Fibroblast of lung (primary cell): Measurements from ENCODE around the gene FARP1.

ENCODE experiments used
- EZH2 ChIP-seq: IDR thresholded peaks from 2 replicates; pipeline ENCODE4 v1.5.1; 2012; ENCODE audit warnings: low read length, control low read depth, mild to moderate bottlenecking; ENCODE audit errors: missing control alignments
- TF ChIP-seq, protein P1 (sequence below), 2 donors: IDR thresholded peaks in 1 of 2; conservative IDR thresholded peaks in 1 of 2; 1 replicate in 1 of 2; 2 replicates in 1 of 2; pipeline ENCODE4 v1.5.1; 2011 to 2012; ENCODE audit warnings: low read length in 2 of 2, control low read depth in 1 of 2, inconsistent platforms in 1 of 2, low read depth in 1 of 2, mild to moderate bottlenecking in 1 of 2

DNA sequence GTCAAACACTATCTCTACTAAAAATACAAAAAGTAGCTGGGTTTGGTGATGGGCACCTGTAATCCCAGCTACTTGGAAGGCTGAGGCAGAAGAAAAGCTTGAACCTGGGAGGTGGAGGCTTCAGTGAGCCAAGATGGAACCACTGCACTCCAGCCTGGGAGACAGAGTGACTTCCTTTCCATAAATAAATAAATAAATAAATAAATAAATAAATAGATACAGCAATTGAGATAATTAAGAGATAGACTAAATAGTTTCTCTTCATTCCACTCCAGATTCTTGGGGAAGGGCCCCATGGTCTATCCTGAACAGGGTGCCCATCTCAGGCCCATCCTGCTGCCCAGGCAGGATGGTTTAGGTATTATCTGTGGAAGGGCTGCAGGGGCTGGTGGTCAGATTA is 24.0 kb upstream of the FARP1 start:
- TF ChIP-seq, protein P1, sequence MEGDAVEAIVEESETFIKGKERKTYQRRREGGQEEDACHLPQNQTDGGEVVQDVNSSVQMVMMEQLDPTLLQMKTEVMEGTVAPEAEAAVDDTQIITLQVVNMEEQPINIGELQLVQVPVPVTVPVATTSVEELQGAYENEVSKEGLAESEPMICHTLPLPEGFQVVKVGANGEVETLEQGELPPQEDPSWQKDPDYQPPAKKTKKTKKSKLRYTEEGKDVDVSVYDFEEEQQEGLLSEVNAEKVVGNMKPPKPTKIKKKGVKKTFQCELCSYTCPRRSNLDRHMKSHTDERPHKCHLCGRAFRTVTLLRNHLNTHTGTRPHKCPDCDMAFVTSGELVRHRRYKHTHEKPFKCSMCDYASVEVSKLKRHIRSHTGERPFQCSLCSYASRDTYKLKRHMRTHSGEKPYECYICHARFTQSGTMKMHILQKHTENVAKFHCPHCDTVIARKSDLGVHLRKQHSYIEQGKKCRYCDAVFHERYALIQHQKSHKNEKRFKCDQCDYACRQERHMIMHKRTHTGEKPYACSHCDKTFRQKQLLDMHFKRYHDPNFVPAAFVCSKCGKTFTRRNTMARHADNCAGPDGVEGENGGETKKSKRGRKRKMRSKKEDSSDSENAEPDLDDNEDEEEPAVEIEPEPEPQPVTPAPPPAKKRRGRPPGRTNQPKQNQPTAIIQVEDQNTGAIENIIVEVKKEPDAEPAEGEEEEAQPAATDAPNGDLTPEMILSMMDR (conservative IDR thresholded peaks at IDR 0.05 in 1 of 2, IDR thresholded peaks at IDR 0.05 in 1 of 2; ENCODE audit: low read depth in 1 of 2, low read length in 2 of 2): no peak
- TF ChIP-seq EZH2: no peak
